Panc1 (cell line): Measurements from ENCODE around the gene SZT2. TPM values are rescaled to one million over a fixed set of nuclear protein-coding genes. Genes with fewer than 3 reads are reported as not detected.

Source experiments
- ATAC-seq: fragments of 200-7000 bp; cut with Tn5 transposase; 2 replicates; pipeline ENCODE4 v1.9.1; 2020; ENCODE audit warnings: mild to moderate bottlenecking, moderate library complexity
- BruUV-seq: library from RNA; stranded (reverse); fragments of 400-500 nt; replicated peaks from 2 replicates; lab custom pipeline; 2021; lab: Mats Ljungman, UMichigan
- CTCF ChIA-PET: fragments of 300-600 bp; sonication (Branson Sonifier 250); formaldehyde crosslinking; loops from one replicate; lab custom pipeline; 2022; ENCODE audit warnings: antibody characterized with exemption; lab: Charles Lee
- POLR2A ChIA-PET: fragments of 300-600 bp; sonication (Branson Sonifier 250); formaldehyde crosslinking; loops from one replicate; lab custom pipeline; 2022; ENCODE audit warnings: antibody characterized with exemption; lab: Charles Lee
- DNase-seq: peaks from one replicate; pipeline ENCODE4 v3.0.0-alpha.2; 2010; ENCODE audit warnings: low read depth, low spot score
- H3K27ac ChIP-seq: 2 replicates; pipeline ENCODE4 v1.5.1; 2011; ENCODE audit warnings: mild to moderate bottlenecking, low read length, inconsistent platforms
- H3K27me3 ChIP-seq: fragments of 200-500 bp; sonication (Bioruptor generic); 2 replicates; pipeline ENCODE4 v1.6.0; 2014; ENCODE audit warnings: low read length, inconsistent platforms; ENCODE audit not compliant: control insufficient read depth, insufficient read depth
- H3K36me3 ChIP-seq: fragments of 200-500 bp; sonication (Bioruptor generic); 2 replicates; pipeline ENCODE4 v1.5.1; 2014; ENCODE audit warnings: inconsistent platforms, mild to moderate bottlenecking, low read length, moderate library complexity; ENCODE audit not compliant: control insufficient read depth, insufficient read depth
- H3K4me1 ChIP-seq: 2 replicates; pipeline ENCODE4 v1.5.1; 2011; ENCODE audit warnings: inconsistent platforms, mild to moderate bottlenecking, low read length, moderate library complexity; ENCODE audit not compliant: control insufficient read depth, insufficient read depth
- H3K4me3 ChIP-seq, 2 experiments: 2 replicates each; pipeline ENCODE4 v1.5.1; 2011 to 2012; ENCODE audit warnings: low read depth in 2 of 2, low read length in 2 of 2, mild to moderate bottlenecking in 2 of 2, inconsistent platforms in 1 of 2, moderate library complexity in 1 of 2
- H3K9me3 ChIP-seq: fragments of 200-500 bp; sonication (Bioruptor generic); 2 replicates; pipeline ENCODE4 v1.5.1; 2014; ENCODE audit warnings: low read depth, mild to moderate bottlenecking, inconsistent platforms, low read length, moderate library complexity; ENCODE audit not compliant: control insufficient read depth, insufficient read depth
- CTCF ChIP-seq: fragments of 450-650 bp; IDR thresholded peaks from 2 replicates; pipeline ENCODE4 v1.5.1; 2017; ENCODE audit warnings: mild to moderate bottlenecking
- POLR2AphosphoS5 ChIP-seq: IDR thresholded peaks from 2 replicates; pipeline ENCODE4 v1.6.1; 2012; ENCODE audit warnings: mild to moderate bottlenecking, low read depth, low read length, moderate library complexity
- REST ChIP-seq, 2 experiments: IDR thresholded peaks; 2 replicates each; pipeline ENCODE4 v1.6.1; 2011 to 2012; ENCODE audit warnings: low read depth in 2 of 2, control low read depth in 1 of 2, low read length in 1 of 2, mild to moderate bottlenecking in 1 of 2, moderate library complexity in 1 of 2; ENCODE audit not compliant: insufficient read depth in 1 of 2
- SIN3A ChIP-seq: IDR thresholded peaks from 2 replicates; pipeline ENCODE4 v1.6.1; 2012; ENCODE audit warnings: low read depth, mild to moderate bottlenecking, low read length, moderate library complexity, borderline replicate concordance; ENCODE audit not compliant: insufficient read depth
- TCF7L2 ChIP-seq: IDR thresholded peaks from 2 replicates; pipeline ENCODE4 v1.6.1; 2011; ENCODE audit warnings: mild to moderate bottlenecking, low read depth, low read length, inconsistent platforms
- in situ Hi-C: cut with HindIII; loops from 2 replicates; pipeline ENCODE4 v1.10.0; 2016; ENCODE audit warnings: low sequenced_read_pairs, low pct_unique_long_range_greater_than_20kb
- intact Hi-C: fragments of 100-400 bp; cut with micrococcal nuclease; formaldehyde crosslinking; loops from one replicate; pipeline ENCODE4 v1.10.0; 2022; ENCODE audit not compliant: unreplicated experiment
- total RNA-seq: library from RNA; stranded (reverse); gene quantifications from one replicate; pipeline ENCODE4 v1.2.1, GENCODE V29; 2021; ENCODE audit not compliant: unreplicated experiment

The SZT2 gene
- total RNA-seq, 1 experiment from 2014 or later = 40.2 TPM

- BruUV-seq = no TSS peak
- H3K4me1 ChIP-seq = no peaks in the 10 kb centered on the region
- CTCF ChIA-PET = no interaction called here
Observed at GRCh38 chr1:43438576-43438952, 48.9 kb downstream of the SZT2 start.

GRCh38 chr1:43438953-43439581 is 49.4 kb downstream of the SZT2 start:
- ChIA-PET CTCF (no interaction called here), POLR2A (no interaction called here)
- H3K27ac ChIP-seq = no peak overlapping the region
- in situ Hi-C loops = no loop called here
- H3K36me3 ChIP-seq = no peaks in the 10 kb centered on the region; the same call in 1 of the 2 replicates
- no peaks in the 10 kb centered on the region for H3K4me1 ChIP-seq
- no peaks in the 10 kb centered on the region for H3K9me3 ChIP-seq
- no peak overlapping the region for H3K4me3 ChIP-seq
- no peak for TF ChIP-seq SIN3A
- TF ChIP-seq REST (IDR thresholded peaks at IDR 0.05; ENCODE audit: insufficient read depth in 1 of 2, low read depth in 2 of 2, low read length in 1 of 2) = no peak
- no peak for TF ChIP-seq CTCF
- TF ChIP-seq TCF7L2 = no peak
- TF ChIP-seq POLR2AphosphoS5 = no peak
- BruUV-seq = no TSS peak
- H3K27me3 ChIP-seq = no peaks in the 10 kb centered on the region
- intact Hi-C loops = no loop called here
- DNase-seq (no peak), ATAC-seq (no peak; the same call in 1 of the 2 replicates)

More at GRCh38 chr1:43438576-43438952, 48.9 kb downstream of the SZT2 start:
- POLR2A ChIA-PET = no interaction called here
- Histone ChIP-seq H3K36me3 (no peaks in the 10 kb centered on the region; the same call in 1 of the 2 replicates), H3K27me3 (no peaks in the 10 kb centered on the region), H3K4me3 (no peak overlapping the region), H3K27ac (no peak overlapping the region), H3K9me3 (no peaks in the 10 kb centered on the region)
- intact Hi-C loops = no loop called here
- DNase-seq (no peak), ATAC-seq (no peak)
- TF ChIP-seq SIN3A (no peak), TCF7L2 (no peak), REST (IDR thresholded peaks at IDR 0.05; ENCODE audit: insufficient read depth in 1 of 2, low read depth in 2 of 2, low read length in 1 of 2) (no peak), CTCF (no peak)
- in situ Hi-C loops = no loop called here
